HG03457 (cell line): ENCODE results near the gene LMBR1.
A peak's percentile ranks its signal among the peaks of the same experiment; 100 is the strongest.
"Not testable (repeated sequence)": the region's sequence is repeated elsewhere in the genome, so short reads cannot be mapped to it uniquely, and the experiment has no call there.

ENCODE experiments used
- ATAC-seq: cut with Tn5 transposase; IDR thresholded peaks from one replicate; pipeline ENCODE4 v1.9.1; 2021; ENCODE audit warnings: moderate number of reproducible peaks; ENCODE audit not compliant: unreplicated experiment

LMBR1 gene

DNA sequence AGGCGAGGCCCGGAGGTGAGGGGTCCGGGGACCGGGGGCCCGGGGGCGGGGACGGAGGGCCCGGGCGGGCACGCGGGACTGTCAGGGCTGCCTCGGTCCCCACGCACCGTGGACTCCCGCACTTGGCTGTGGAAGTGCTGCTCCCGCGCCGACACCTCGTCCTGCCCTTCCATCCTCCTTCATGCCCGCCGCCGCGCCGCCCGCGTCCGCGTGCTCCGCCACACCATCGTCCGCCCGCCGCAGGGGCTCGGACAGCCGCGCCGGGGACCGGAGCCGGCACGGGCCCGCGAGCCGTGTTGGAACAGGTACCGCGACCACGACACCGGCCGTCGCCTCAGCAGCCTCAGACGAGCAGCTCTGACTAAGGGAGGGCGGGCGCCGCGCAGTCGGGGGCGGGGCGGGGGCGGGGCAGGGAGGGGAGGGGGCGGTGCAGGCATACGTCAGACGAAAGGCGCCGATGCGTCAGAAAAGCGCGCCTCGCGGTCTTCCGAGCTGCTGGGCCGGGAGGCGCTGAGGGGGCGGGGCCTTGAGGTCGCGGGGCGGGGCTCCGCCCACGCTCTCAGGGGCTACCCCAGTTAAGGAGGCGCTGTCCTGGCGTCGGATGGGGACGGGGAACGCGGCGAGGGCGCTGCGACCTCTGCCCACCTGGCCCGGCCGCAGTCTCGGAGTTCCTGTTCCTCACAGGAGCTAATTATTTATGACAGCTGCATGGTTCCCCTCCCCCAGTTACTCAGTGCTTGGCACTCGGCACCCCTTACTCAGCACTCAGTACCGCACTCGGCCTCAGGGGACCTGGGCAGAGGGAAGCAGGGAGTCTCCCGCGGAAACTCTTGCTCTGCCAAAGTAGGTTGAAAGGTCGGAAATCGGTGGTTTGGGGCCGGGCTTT, at the start of gene LMBR1:
TSS of gene LMBR1 (minus strand) at position 363 of the 886 bp plus-strand sequence. CDS start at position 173, 190 bp downstream.
- ATAC-seq = peak; percentile 64

- no peak for ATAC-seq
Observed at GRCh38 chr7:156942708-156943090, 49.7 kb upstream of the LMBR1 start.

GRCh38 chr7:156941393-156942182, 48.6 kb upstream of the LMBR1 start:
- no peak for ATAC-seq

GRCh38 chr7:156940421-156941122, 47.6 kb upstream of the LMBR1 start:
- no peak for ATAC-seq

DNA sequence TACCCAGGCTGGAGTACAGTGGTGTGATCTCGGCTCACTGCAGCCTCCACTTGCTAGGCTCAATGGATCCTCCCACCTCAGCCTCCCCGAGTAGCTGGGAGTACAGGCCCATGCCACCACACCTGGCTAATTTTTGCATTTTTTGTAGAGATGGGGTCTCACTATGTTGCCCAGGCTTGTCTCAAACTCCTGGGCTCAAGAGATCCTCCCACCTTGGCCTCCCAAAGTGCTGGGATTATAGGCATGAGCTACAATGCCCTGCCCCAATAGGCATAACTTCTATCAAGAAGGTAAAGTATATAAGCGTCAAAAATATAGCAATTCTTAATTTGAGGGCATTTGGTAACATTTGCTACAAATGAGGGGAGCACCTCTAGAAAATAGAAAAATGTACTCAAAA, 43.8 kb upstream of the LMBR1 start:
- ATAC-seq = not testable (repeated sequence)

- ATAC-seq = no peak
Observed at GRCh38 chr7:156935250-156935649, 42.3 kb upstream of the LMBR1 start.

DNA sequence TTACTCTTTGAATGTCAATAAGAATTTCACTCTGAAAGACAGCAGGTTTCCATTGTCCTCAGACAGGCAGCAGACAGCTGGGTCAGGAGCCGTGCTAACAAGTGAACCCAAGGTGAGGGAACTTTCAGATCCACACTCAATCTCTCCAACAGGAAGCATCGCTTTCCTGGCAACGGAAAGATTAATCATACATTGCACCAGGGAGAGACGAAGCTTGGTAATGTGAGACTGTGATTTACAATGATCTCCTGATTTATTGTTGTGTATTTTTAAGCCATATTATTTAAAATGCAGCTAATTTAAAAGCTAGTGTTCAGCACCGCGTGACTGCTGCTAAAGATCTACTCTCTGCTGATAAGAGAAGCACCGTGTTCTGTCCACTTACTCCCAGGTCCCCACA, 39.0 kb upstream of the LMBR1 start:
- no peak for ATAC-seq

- ATAC-seq = no peak
Observed at GRCh38 chr7:156929789-156930539, 37.0 kb upstream of the LMBR1 start.

- ATAC-seq = no peak
Observed at GRCh38 chr7:156928406-156928747, 35.4 kb upstream of the LMBR1 start.

- ATAC-seq = no peak
Observed at GRCh38 chr7:156927571-156928405, 34.8 kb upstream of the LMBR1 start.

GRCh38 chr7:156925821-156926220, 32.8 kb upstream of the LMBR1 start:
- not testable (repeated sequence) for ATAC-seq

- ATAC-seq = not testable (repeated sequence)
Observed at GRCh38 chr7:156922304-156922703, 29.3 kb upstream of the LMBR1 start.

GRCh38 chr7:156920487-156921373, 27.7 kb upstream of the LMBR1 start:
- ATAC-seq = not testable (repeated sequence)

- no peak for ATAC-seq
Observed at GRCh38 chr7:156920076-156920475, 27.1 kb upstream of the LMBR1 start.

DNA sequence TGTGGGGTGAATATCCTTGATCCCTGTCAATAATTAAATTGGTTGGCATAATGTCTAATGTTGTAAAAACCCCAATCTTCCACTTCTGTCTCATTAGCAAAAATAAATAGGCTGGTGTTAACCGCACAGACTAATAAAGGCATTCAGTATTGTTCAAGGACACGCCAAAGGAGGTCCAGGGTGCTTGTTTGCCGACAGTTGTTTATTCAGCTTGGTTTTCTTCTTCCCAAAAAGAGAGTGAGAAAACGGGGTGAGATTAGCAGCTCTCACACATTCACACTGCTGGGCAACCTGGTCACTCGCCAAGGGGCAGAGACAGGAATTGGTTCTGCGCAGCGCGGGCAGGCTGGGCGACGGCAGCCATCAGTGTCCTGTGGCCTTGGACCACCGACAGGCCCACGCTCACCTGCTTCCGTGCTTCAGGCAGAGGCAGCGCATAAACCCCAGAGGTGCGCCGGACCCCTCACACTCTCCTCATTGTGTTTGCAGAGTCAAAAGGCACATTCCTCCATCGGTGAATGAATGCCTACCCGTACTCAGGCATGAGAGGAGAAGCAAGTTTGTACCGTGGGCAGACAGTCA, 26.2 kb upstream of the LMBR1 start:
- ATAC-seq = peak; percentile 27

- peak; percentile 44 for ATAC-seq
Observed at GRCh38 chr7:156918635-156919034, 25.7 kb upstream of the LMBR1 start.

GRCh38 chr7:156909574-156910252, 16.7 kb upstream of the LMBR1 start:
- ATAC-seq = not testable (repeated sequence)

- ATAC-seq = no peak
Observed at GRCh38 chr7:156907656-156908055, 14.7 kb upstream of the LMBR1 start.
